CD4-positive, alpha-beta T cell treated with Interleukin-4 for 4 hours (primary cell): ENCODE measurements around the gene RSAD1.
A peak's percentile ranks its signal among the peaks of the same experiment; 100 is the strongest.
"Not testable (repeated sequence)": the region's sequence is repeated elsewhere in the genome, so short reads cannot be mapped to it uniquely, and the experiment has no call there.

Source experiments
- DNase-seq: peaks from one replicate; pipeline ENCODE4 v3.0.0-alpha.2; 2020

RSAD1 gene

DNA sequence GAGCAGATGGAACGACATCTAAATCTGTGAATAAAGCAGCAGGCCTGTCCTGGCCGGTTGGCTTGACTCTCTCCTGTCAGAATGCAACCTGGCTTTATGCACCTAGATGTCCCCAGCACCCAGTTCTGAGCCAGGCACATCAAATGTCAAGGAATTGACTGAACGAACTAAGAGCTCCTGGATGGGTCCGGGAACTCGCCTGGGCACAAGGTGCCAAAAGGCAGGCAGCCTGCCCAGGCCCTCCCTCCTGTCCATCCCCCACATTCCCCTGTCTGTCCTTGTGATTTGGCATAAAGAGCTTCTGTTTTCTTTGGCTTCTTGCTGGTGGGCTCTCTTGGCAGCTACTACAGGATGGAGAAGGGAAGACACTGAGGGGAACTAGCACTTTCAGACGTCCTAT, 4.1 kb upstream of the RSAD1 start:
- DNase-seq, result no peak

DNA sequence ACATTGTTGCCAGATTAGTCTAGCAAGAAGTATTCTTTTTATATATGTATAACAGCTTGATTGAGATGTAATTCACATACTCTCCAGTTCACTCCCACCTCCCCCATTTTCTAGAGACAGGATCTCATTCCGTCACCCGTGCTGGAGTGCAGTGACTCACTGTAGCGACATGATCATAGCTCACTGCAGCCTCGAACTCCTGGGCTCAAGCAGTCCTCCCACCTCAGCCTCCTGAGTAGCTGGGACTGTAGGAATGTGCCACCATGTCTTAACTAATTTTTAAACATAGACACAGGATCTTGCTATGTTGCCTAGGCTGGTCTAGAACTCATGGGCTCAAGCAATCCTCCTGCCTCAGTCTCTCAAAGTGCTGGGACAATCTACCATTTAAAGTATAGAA, 3.3 kb upstream of the RSAD1 start:
- no peak for DNase-seq

DNA sequence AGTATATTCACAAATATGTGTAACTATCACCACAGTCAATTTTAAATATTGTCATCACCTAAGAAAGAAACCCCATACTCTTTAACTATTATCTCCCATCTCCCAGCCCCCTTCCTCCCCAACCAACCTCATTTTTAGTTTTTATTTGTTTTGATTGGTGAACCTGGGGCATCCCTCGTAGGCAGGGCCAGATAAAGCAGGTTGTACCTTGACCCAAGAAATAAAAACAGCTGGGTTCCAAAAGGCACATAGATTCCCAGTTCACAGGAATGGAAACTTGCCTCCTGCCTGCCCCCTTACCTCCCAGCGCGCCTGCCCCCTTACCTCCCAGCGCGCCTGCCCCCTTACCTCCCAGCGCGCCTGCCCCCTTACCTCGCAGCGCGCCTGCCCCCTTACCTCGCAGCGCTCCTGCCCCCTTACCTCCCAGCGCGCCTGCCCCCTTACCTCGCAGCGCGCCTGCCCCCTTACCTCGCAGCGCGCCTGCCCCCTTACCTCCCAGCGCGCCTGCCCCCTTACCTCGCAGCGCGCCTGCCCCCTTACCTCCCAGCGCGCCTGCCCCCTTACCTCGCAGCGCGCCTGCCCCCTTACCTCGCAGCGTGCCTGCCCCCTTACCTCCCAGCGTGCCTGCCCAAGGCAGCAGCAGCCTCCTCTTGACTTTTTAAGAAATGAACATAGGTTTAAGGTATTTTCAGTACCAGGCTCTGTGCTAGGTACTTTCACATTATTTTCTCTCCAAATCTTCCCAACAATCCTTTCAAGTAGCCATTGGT, 2.7 kb upstream of the RSAD1 start:
- DNase-seq, result not testable (repeated sequence)

DNA sequence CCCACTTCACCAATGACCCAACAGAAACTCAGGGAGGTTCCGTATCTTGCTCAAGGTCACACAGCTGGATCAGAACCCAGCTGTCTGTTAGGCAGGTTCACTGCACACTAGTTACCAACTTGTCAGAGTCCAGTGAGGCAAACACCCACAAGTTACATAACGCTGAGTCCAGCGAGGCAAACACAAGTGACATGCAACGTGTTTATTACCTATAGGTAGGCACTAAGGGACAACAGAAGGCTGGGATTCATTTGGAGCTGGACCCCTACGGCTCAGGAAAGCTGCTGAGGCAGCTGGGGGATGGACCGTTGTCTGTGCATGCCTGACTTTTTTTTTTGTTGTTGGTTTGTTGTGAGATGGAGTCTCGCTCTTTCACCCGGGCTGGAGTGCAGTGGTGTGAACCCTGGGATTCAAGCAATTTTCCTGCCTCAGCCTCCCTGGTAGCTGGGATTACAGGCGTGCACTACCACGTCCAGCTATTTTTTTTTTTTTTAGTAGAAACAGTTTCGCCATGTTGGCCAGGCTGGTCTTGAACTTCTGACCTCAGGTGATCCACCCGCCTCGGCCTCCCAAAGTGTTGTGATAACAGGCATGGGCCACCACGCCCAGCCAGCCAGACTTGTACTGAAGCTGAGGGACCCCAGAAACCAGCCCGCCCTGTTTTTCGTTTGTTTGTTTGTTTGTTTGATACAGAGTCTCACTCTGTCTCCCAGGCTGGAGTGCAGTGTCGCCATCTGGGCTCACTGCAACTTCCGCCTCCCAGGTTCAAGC, 1.9 kb upstream of the RSAD1 start:
- no peak for DNase-seq

DNA sequence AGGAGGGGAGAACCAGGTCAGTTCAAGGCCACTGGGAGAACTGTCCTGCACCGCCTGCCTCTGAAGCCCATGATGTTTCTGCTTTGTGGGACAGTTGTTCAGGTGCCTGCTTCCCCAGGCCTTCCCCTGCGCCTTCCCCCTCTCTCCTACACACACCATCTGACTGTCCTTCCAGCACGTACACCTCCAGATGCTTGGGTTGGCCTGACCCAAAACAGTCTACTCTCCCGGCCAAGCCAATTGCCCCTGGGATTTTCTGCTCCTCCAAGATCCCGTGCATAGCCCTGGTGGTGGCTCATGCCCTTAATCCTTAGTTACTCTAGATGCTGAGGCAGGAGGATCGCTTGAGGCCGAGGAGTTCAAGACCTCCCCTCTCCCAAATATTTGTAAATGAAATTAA, 684 bp upstream of the RSAD1 start:
- DNase-seq, result no peak

DNA sequence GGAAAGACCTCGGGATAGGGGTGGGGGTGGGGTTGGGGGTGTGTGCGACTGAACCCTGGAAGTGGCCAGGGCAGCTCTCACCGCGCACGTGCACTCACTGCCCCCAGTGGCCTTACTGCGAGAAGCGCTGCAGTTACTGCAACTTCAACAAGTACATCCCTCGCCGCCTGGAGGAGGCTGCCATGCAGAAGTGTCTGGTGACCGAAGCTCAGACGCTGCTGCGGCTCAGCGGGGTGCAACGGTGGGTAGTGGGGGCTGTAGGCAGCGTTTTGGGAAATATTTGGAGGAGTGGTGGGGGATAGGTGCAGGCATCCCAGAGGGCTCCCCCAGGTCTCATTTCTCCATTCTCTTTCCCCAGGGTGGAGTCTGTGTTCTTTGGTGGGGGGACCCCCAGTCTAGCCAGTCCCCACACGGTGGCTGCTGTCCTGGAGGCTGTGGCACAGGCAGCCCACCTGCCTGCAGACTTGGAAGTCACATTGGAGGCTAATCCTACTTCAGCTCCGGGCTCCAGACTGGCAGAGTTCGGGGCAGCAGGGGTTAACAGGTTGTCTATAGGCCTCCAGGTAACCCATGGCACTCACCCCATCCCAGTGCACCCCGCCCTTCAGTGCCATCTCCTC, 972 bp downstream of the RSAD1 start:
- DNase-seq, result peak; percentile 69

DNA sequence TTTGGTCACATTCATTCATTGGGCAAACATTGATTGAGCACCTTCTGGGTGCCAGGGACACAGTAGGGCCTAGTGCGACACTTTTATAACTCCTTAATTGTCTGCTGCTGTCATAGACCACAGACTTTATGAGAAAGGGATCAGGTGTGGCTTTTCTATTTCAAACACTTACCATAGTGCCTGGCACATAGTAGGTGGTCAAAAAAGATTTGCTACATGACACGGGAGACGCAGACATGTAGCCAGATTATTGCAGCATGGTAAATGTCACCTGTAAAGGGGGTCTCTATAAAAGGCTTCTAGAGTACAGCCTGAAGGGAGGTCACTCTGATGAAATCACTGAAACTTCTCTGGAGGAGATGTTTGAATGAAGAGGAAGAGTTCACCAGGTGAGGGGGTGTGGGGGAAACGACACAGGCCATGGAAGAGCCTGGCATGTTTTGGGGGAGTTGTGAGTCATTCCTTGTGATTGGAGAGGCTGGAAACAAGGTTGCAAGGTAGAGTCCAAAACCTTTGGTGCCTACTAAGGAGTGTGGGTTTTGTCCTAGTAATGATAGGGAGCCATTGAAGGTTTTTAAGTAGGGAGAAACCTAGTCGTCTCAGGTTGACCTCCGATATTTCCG, 1.6 kb downstream of the RSAD1 start:
- DNase-seq, result no peak

DNA sequence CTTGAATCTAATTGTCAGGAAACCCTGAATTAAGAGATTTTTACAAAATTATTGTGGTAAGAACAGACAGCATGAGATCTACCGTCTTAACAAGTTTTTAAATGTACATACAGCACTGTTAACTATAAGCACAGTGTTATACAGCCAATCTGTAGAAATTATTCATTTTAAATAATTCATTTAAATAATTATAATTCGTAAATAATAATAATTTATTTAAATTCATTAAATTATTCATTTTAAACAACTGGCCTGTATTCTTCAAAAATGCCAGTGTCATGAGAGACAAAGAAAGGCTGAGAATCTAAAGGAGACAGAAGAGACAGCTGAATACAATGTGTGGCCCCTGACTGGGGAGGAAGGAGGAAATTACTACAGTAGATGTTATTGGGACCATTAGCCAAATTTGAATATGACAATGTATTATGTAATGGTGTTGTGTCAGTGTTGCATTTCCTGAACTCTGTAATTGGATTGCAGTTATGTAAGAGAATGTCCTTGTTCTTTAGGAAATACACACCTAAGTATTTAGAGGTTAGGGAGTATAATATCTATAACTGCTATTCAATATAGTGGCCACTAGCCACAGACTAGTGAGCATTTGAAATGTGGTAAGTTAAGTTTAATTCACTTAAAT, 2.3 kb downstream of the RSAD1 start:
- no peak for DNase-seq

DNA sequence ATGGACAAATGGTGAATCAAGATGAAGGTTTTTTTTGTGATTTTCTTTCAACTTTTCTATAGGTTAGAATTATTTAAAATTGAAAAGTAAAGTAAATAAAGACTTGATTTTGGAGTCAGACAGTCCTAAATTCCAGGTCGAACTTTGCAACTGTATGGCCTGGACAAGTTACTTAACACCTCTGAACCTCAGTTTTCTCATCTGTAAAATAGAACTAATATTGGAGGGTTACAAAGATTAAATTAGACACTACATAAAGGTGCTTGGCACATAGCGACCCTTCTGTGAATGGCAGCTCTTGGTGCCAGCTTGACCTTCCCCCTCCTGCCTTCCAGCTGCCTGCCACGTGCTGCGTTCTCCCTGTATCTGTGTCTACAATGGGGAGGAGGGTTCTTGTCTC, 3.0 kb downstream of the RSAD1 start:
- DNase-seq, result no peak

DNA sequence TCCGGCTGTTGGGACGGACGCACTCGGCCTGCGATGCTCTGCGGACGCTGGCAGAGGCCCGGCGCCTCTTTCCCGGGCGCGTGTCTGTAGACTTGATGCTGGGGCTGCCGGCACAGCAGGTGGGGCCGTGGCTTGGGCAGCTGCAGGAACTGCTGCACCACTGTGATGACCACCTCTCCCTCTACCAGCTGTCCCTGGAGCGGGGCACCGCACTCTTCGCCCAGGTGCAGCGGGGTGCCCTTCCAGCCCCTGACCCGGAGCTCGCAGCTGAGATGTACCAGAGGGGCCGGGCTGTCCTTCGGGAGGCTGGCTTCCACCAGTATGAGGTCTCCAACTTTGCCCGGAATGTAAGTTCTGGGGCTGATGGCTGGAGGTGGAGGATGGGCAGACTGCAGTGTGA, 3.5 kb downstream of the RSAD1 start:
- DNase-seq, result no peak

DNA sequence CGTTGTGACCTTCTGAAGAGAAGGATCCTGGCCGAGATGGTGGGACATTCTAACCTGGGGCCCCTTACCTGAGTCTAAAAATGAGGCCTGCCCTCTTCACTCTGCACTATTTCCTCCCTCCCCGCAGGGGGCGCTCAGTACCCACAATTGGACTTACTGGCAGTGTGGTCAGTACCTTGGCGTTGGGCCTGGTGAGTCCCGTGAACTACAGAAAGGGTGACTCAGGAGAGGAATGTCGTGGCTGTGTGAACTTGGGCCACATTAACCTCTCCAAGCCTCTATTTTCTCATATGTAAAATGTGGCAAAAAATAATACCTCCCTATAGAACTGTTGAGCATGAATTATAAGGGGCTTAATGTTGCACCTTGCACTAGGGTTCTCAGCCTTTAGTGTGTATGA, 3.9 kb downstream of the RSAD1 start:
- peak; percentile 76 for DNase-seq

DNA sequence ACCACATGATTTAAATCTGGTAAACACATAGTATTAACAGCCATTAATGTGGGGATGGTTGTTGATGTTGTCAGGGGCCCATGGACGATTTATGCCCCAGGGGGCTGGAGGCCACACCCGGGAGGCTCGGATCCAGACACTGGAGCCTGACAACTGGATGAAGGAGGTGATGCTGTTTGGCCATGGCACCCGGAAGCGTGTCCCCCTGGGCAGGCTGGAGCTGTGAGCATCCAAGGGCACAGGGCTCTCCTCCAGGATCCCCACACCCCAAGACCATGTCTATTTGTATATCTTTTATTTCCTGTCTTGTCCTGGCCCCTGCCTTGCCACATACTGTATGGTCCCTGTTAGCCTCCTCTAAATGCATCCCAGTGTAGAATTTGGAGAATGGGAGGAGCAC, 4.6 kb downstream of the RSAD1 start:
- no peak for DNase-seq

DNA sequence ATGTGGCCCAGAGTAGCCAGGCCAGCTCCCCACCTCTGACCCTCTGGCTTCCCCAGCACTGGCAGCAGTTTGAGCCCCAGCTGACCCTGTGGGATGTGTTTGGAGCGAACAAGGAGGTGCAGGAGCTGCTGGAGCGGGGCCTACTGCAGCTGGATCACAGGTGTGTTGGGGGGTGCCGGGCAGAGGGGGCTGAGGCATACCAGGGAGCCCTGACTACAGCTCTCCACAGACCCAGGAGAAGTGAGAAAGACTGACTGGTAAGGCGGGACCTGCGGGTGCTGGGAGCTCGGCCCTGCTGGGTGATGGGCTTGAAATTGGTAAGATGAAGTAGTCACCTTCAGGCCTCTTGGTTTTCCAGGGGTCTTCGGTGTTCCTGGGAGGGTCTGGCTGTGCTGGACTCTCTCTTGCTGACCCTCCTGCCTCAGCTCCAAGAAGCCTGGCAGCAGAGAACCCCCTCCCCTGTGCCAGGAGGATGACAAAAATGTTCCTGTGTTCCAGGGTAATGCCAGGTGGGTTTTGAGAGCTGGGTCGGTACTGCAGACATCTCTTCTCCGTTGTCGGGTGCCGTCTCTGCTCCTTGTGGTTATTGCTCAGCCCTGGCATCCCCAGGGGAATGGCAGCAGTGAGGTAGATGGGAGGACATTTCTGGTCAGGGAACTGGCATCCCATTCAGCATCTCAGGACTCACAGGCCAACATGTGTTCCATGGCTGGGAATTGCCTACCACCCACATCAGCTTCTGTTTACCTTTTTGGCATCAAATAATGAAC, 5.9 kb downstream of the RSAD1 start:
- no peak for DNase-seq

DNA sequence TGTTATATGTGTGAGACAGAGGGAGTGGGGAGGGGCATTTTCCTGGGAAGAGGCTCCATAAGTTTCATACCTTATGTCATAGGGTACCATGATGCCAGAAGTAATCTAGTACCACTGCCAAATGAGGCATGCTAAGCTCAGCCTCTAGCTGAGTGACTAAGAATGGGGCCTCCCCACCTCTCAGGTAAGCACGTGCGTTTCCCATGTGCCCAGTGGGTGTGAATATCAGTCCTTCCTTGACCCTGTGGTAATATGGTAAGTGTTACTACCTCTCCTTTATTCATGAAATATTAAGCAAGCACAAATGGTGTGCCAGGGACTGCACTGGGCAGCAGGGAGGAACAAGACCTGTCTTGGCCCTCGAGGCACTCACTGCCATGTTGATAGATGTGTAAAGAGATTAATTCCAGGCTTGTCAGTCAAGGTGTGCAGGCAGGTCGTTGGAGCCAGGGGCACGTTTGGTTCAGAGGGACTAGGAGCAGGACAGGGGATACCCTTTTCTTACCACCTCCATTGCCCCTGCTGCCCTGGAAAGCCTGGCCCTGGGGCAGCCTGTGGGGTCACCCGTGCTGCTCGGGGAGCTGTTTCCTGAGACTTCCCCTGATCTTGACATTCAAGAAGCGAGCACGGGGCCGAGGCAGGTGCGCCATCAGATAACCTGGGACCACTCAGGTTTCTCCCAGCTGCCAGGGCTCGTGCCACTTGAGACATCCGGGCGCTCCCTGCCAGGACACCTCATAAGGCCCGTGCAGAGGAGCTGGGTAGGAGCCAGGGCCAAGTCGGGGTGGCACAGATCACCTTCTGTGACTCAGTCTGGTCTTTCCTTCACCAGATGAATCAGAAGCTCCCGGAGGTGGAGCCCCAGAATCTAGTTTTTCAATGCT, 8.8 kb downstream of the RSAD1 start:
- no peak for DNase-seq

DNA sequence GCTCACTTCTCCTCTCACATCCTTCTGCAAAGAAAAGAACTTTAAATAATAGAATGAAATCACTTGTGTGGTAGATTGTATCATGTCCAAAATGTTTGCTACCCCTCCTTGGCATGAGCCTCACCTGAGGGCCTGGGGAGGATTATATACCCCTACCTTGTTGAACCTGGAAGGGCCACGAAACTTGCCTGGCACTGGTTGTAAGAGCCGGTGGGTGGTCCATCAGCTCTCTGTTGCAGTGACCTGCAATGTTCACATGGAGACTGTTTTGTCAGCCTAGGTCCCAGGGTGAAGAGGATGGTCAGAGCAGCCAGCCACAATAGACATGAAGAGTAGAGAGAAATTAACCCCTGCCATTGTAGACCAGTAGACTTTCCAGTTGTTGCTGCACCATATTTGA, 10.2 kb downstream of the RSAD1 start:
- no peak for DNase-seq

DNA sequence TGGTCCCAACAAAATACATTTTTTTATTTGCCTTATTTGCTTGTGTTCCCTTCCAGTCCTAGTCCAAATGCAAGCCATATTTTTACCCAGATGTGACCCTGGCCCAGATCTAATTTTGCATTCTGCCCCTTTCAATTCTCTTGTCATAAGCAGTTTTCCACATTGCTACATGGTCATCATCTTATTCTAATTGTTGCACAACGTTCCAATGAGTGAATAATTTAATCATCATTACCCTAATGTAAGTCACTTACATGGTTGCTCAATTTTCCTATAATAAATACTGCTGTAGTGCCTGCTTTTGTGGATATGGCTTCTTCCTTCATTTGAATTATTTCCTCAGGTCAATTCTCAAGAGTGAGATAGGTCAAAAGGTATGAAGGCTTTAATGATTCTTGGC, 12.8 kb downstream of the RSAD1 start:
- DNase-seq, result no peak

DNA sequence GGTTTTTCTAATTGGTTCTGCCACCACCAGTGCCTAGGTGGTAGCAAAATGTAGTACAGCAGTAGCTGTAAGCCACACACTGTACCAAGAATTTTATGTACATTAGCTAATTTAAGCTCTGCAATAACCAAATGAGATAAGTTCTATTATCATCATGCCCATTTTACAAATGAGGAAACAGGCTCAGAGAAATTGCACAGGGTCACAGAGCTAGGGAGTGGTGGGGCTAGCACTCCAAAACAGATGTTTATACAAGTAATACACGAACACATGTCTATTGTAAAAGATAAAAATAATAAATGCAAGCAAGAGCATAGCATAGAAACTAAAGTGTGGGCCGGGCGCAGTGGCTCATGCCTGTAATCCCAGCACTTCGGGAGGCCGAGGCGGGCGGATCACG, 13.6 kb downstream of the RSAD1 start:
- no peak for DNase-seq

DNA sequence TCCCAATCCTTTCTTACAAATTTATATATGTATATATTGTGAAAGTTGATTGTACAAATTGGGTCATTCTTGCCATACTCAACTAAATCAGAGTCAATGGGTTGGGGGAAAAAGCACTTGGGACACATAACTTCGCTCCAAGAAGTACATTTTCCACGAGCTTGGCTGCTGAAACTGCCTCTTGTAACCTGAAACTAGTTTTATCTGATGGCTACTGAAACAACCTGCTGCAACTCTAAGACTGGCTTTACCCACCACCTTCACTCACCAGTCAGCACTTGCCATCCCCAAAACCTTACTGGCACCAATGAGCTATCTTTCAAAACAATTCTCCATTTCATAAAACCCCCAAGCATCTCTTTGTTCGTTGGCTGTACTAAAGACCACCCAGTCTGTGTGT, 15.1 kb downstream of the RSAD1 start:
- DNase-seq, result no peak

DNA sequence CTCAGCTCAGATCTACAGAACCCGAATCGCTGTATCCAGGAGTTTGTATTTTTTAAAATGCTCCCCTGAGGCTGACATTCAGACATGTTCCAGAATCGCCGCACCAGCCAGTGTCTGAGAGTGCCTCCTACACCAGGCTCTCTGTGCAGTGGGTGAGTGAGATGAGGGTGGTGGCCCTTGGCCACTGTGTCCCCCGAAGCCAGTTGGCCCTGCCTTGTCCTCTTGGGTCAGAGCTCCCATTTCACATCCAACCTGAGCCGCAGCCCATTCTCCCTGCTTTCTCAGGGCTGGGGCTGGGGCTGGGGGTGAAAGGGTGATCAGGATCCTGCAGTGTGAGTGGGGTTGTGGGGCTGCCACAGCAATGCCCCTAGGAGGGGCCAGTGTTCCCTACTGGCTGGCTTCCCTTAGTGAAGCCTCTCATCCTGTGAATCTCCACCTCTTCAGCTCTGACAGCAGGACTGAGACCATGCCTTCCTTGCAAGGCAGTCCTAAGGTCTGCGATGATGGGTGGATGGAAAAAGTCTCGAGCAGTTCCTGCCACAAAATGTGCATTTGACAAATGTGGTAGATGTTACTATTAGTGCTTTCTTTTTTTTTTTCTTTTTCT, 16.7 kb downstream of the RSAD1 start:
- no peak for DNase-seq

DNA sequence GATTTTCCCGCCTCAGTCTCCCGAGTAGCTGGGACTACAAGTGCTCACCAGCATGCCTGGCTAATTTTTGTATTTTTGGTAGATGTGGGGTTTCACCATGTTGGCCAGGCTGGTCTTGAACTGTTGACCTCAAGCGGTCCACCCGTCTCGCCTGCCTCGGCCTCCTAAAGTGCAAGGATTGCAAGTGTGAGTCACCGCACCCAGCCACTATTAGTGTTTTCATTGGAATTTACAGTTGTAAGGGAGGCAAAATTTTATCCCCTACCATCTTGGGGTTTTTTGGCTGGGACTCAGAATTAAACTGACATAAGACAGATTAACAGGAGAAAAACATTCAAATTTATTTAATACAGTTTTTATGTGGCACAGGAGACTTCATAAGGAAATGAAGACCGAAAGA, 17.3 kb downstream of the RSAD1 start:
- no peak for DNase-seq
